HCT116 (cell line): ENCODE data around the gene FAM32A. TPM values are rescaled to one million over a fixed set of nuclear protein-coding genes. Genes with fewer than 3 reads are reported as not detected.

Experiments
- ATAC-seq: fragments of 200-7000 bp; cut with Tn5 transposase; 2 replicates; pipeline ENCODE4 v1.9.1; 2020; ENCODE audit warnings: mild to moderate bottlenecking, moderate library complexity
- BruUV-seq: library from RNA; stranded (reverse); fragments of 400-500 nt; replicated peaks from 2 replicates; lab custom pipeline; 2021; lab: Mats Ljungman, UMichigan
- CTCF ChIA-PET: fragments of 300-600 bp; sonication (Branson Sonifier 250); formaldehyde crosslinking; loops from one replicate; lab custom pipeline; 2021; ENCODE audit warnings: antibody characterized with exemption; lab: Charles Lee
- POLR2A ChIA-PET: fragments of 300-600, 350-600 bp; sonication (Branson Sonifier 250); formaldehyde crosslinking; loops from one replicate; lab custom pipeline; 2021; ENCODE audit warnings: antibody characterized with exemption; lab: Charles Lee
- RAD21 ChIA-PET, 2 experiments: fragments of 300-600 bp; sonication (Branson Sonifier 250); formaldehyde crosslinking; loops; one replicate each; lab custom pipeline; 2023; ENCODE audit warnings: low total read pairs in 2 of 2; ENCODE audit not compliant: uncharacterized antibody in 2 of 2, unreplicated experiment in 2 of 2, low non-redundant PET in 1 of 2; lab: Charles Lee
- DNase-seq: peaks from one replicate; pipeline ENCODE4 v3.0.0-alpha.2; 2010; ENCODE audit warnings: low read depth, low spot score
- H2AFZ ChIP-seq: fragments of 200-600 bp; shearing (Covaris generic), sonication (generic); 2 replicates; pipeline ENCODE4 v1.6.1; 2017; ENCODE audit warnings: low read depth, mixed run types, mixed read lengths, antibody characterized with exemption, low read length; ENCODE audit not compliant: poor library complexity, severe bottlenecking
- H3K27ac ChIP-seq: 2 replicates; pipeline ENCODE4 v1.5.1; 2012; ENCODE audit warnings: low read depth, low read length
- H3K27me3 ChIP-seq: fragments of 200-600 bp; sonication (generic); 2 replicates; pipeline ENCODE4 v1.6.1; 2016; ENCODE audit warnings: mixed run types, low read length, mixed read lengths; ENCODE audit not compliant: insufficient read depth
- H3K36me3 ChIP-seq, 2 experiments: fragments of 200-500 bp in 1 of 2; fragments of 200-600 bp in 1 of 2; sonication (Bioruptor generic) in 1 of 2; sonication (generic) in 1 of 2; 2 replicates each; pipeline versions ENCODE4 v1.5.1 to v1.6.1; 2014 to 2016; ENCODE audit warnings: low read length in 2 of 2, inconsistent platforms in 1 of 2, mixed read lengths in 1 of 2, mixed run types in 1 of 2; ENCODE audit not compliant: insufficient read depth in 2 of 2, control insufficient read depth in 1 of 2
- H3K4me1 ChIP-seq, 2 experiments: fragments of 200-600 bp in 1 of 2; sonication (generic) in 1 of 2; 2 replicates each; pipeline versions ENCODE4 v1.5.1 to v1.6.1; 2012 to 2017; ENCODE audit warnings: low read length in 2 of 2, inconsistent platforms in 1 of 2, mild to moderate bottlenecking in 1 of 2, mixed read lengths in 1 of 2, mixed run types in 1 of 2, moderate library complexity in 1 of 2; ENCODE audit not compliant: insufficient read depth in 2 of 2, control insufficient read depth in 1 of 2
- H3K4me2 ChIP-seq: fragments of 200-600 bp; sonication (generic); 2 replicates; pipeline ENCODE4 v1.6.1; 2017; ENCODE audit warnings: mixed run types, low read length, mixed read lengths
- H3K4me3 ChIP-seq, 2 experiments: fragments of 200-600 bp in 1 of 2; sonication (generic) in 1 of 2; replicated peaks in 1 of 2; 2 replicates each; pipeline ENCODE4 v1.5.1; 2011 to 2016; ENCODE audit warnings: low read length in 2 of 2, control low read depth in 1 of 2, low read depth in 1 of 2, mild to moderate bottlenecking in 1 of 2, mixed read lengths in 1 of 2, mixed run types in 1 of 2
- H3K79me2 ChIP-seq: fragments of 200-600 bp; sonication (generic); 2 replicates; pipeline ENCODE4 v1.6.1; 2017; ENCODE audit warnings: mild to moderate bottlenecking, mixed run types, low read length, moderate library complexity, mixed read lengths; ENCODE audit not compliant: insufficient read depth
- H3K9ac ChIP-seq: fragments of 200-600 bp; sonication (generic); 2 replicates; pipeline ENCODE4 v1.6.1; 2016; ENCODE audit warnings: low read length, mixed read lengths
- H3K9me2 ChIP-seq: fragments of 200-600 bp; sonication (generic), shearing (Covaris generic); 2 replicates; pipeline ENCODE4 v1.6.1; 2017; ENCODE audit warnings: mixed run types, mild to moderate bottlenecking, moderate library complexity; ENCODE audit not compliant: insufficient read depth
- H3K9me3 ChIP-seq, 2 experiments: fragments of 200-500 bp in 1 of 2; fragments of 200-600 bp in 1 of 2; sonication (Bioruptor generic) in 1 of 2; sonication (generic) in 1 of 2; 2 replicates each; pipeline ENCODE4 v1.6.1; 2014 to 2017; ENCODE audit warnings: low read length in 2 of 2, mixed read lengths in 2 of 2, inconsistent platforms in 1 of 2, low read depth in 1 of 2, mild to moderate bottlenecking in 1 of 2, mixed run types in 1 of 2, moderate library complexity in 1 of 2; ENCODE audit not compliant: control insufficient read depth in 1 of 2, insufficient read depth in 1 of 2
- H4K20me1 ChIP-seq: fragments of 200-600 bp; sonication (generic), shearing (Covaris generic); 2 replicates; pipeline ENCODE4 v1.6.1; 2017; ENCODE audit warnings: mixed run types, mild to moderate bottlenecking, moderate library complexity; ENCODE audit not compliant: insufficient read depth
- CBX3 ChIP-seq: IDR thresholded peaks from 2 replicates; pipeline ENCODE4 v1.6.1; 2012; ENCODE audit warnings: low read depth
- CEBPB ChIP-seq: IDR thresholded peaks from 2 replicates; pipeline ENCODE4 v1.6.1; 2012; ENCODE audit warnings: low read depth
- CTCF ChIP-seq, 3 experiments: fragments of 200-600 bp in 1 of 3; sonication (generic) in 1 of 3; IDR thresholded peaks in 2 of 3; conservative IDR thresholded peaks in 1 of 3; 2 replicates each; pipeline ENCODE4 v1.5.1; 2012 to 2017; ENCODE audit warnings: low read depth in 2 of 3, low read length in 2 of 3, antibody characterized with exemption in 1 of 3, borderline replicate concordance in 1 of 3, control low read depth in 1 of 3, mild to moderate bottlenecking in 1 of 3, mixed read lengths in 1 of 3, mixed run types in 1 of 3, moderate library complexity in 1 of 3; ENCODE audit not compliant: insufficient read depth in 1 of 3
- EGR1 ChIP-seq: IDR thresholded peaks from 2 replicates; pipeline ENCODE4 v1.6.1; 2012; ENCODE audit warnings: low read depth
- ELF1 ChIP-seq: IDR thresholded peaks from 2 replicates; pipeline ENCODE4 v1.6.1; 2012; ENCODE audit warnings: low read depth, borderline replicate concordance
- EZH2phosphoT487 ChIP-seq: fragments of 200-600 bp; IDR thresholded peaks from 2 replicates; pipeline ENCODE4 v1.6.1; 2018; ENCODE audit warnings: antibody characterized with exemption, borderline replicate concordance
- FOSL1 ChIP-seq: IDR thresholded peaks from 2 replicates; pipeline ENCODE4 v1.6.1; 2012; ENCODE audit warnings: low read depth
- JUND ChIP-seq: IDR thresholded peaks from 2 replicates; pipeline ENCODE4 v1.6.1; 2012
- MAX ChIP-seq: IDR thresholded peaks from 2 replicates; pipeline ENCODE4 v1.6.1; 2012
- POLR2A ChIP-seq: IDR thresholded peaks from 2 replicates; pipeline ENCODE4 v1.7.0; 2011; ENCODE audit warnings: borderline replicate concordance; ENCODE audit not compliant: insufficient read depth, insufficient read length; ENCODE audit errors: extremely low read depth
- POLR2AphosphoS5 ChIP-seq: IDR thresholded peaks from 2 replicates; pipeline ENCODE4 v1.6.1; 2011; ENCODE audit warnings: mild to moderate bottlenecking, low read depth, low read length, moderate library complexity
- RAD21 ChIP-seq: IDR thresholded peaks from 2 replicates; pipeline ENCODE4 v1.6.1; 2012; ENCODE audit warnings: low read depth, mild to moderate bottlenecking
- SP1 ChIP-seq: IDR thresholded peaks from 2 replicates; pipeline ENCODE4 v1.6.1; 2012; ENCODE audit warnings: low read depth
- ZNF274 ChIP-seq: fragments of 200-500 bp; sonication (Bioruptor generic); IDR thresholded peaks from 2 replicates; pipeline ENCODE4 v1.6.1; 2014; ENCODE audit warnings: mild to moderate bottlenecking, low read depth, low read length, inconsistent platforms
- intact Hi-C: fragments of 100-400 bp; cut with micrococcal nuclease; formaldehyde crosslinking; loops from 2 replicates; pipeline ENCODE4 v1.10.0; 2022
- total RNA-seq: library from RNA; stranded (reverse); gene quantifications from one replicate; pipeline ENCODE4 v1.2.1, GENCODE V29; 2021; ENCODE audit not compliant: unreplicated experiment
- TF ChIP-seq, protein P1 (sequence below): IDR thresholded peaks from 2 replicates; pipeline ENCODE4 v1.6.1; 2012
- TF ChIP-seq, protein P2 (sequence below): IDR thresholded peaks from 2 replicates; pipeline ENCODE4 v1.6.1; 2012; ENCODE audit warnings: low read depth
- TF ChIP-seq, protein P3 (sequence below): IDR thresholded peaks from 2 replicates; pipeline ENCODE4 v1.6.1; 2011; ENCODE audit warnings: mild to moderate bottlenecking, low read length, moderate library complexity; ENCODE audit not compliant: insufficient replicate concordance; ENCODE audit errors: extremely low read depth

Gene FAM32A
- total RNA-seq, 1 experiment from 2014 or later: 61.3 TPM

DNA sequence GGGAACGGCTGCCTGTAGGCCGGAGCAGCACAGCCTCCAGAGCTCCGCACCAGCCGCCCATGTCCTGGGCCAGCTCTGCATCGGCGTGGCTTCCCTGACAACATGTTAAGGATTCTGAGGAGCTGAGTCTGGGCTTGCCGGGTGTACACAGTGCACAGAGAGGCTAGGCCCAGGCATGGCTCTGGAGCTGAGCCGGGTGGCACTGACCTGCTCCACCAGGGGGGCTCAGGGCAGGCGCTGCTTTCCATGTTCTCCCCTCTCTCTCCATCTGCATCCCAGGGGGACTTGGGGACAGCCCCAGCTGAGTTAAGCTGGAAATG is 44.1 kb downstream of the FAM32A start:
- Histone ChIP-seq H4K20me1 (no peaks in the 10 kb centered on the region), H3K79me2 (no peaks in the 10 kb centered on the region), H3K4me1 (no peaks in the 10 kb centered on the region), H3K27ac (no peak overlapping the region), H3K36me3 (peaks cover 0 to 8% of the 10 kb centered on the region in 2 experiments; a peak in 2 of 4 replicates), H3K9me2 (no peaks in the 10 kb centered on the region), H3K9me3 (no peaks in the 10 kb centered on the region), H2AFZ (no peak overlapping the region), H3K27me3 (no peaks in the 10 kb centered on the region), H3K4me3 (no peak overlapping the region), H3K9ac (no peak overlapping the region), H3K4me2 (no peak overlapping the region)
- ChIA-PET RAD21 (no interaction called here), CTCF (no interaction called here), POLR2A (no interaction called here)
- ATAC-seq (no peak), DNase-seq (no peak)
- no TSS peak for BruUV-seq
- intact Hi-C loops: no loop called here
- no peak for TF ChIP-seq EGR1
- TF ChIP-seq MAX: no peak
- TF ChIP-seq FOSL1: no peak
- no peak for TF ChIP-seq CBX3
- no peak for TF ChIP-seq ZNF274
- no peak for TF ChIP-seq JUND
- no peak for TF ChIP-seq RAD21
- TF ChIP-seq, protein P1, sequence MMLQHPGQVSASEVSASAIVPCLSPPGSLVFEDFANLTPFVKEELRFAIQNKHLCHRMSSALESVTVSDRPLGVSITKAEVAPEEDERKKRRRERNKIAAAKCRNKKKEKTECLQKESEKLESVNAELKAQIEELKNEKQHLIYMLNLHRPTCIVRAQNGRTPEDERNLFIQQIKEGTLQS: no peak
- no peak for TF ChIP-seq ELF1
- no peak for TF ChIP-seq CTCF (IDR thresholded peaks at IDR 0.05 in 2 of 3, conservative IDR thresholded peaks at IDR 0.05 in 1 of 3; ENCODE audit: borderline replicate concordance in 1 of 3, insufficient read depth in 1 of 3, low read depth in 2 of 3, low read length in 2 of 3)
- TF ChIP-seq, protein P2, sequence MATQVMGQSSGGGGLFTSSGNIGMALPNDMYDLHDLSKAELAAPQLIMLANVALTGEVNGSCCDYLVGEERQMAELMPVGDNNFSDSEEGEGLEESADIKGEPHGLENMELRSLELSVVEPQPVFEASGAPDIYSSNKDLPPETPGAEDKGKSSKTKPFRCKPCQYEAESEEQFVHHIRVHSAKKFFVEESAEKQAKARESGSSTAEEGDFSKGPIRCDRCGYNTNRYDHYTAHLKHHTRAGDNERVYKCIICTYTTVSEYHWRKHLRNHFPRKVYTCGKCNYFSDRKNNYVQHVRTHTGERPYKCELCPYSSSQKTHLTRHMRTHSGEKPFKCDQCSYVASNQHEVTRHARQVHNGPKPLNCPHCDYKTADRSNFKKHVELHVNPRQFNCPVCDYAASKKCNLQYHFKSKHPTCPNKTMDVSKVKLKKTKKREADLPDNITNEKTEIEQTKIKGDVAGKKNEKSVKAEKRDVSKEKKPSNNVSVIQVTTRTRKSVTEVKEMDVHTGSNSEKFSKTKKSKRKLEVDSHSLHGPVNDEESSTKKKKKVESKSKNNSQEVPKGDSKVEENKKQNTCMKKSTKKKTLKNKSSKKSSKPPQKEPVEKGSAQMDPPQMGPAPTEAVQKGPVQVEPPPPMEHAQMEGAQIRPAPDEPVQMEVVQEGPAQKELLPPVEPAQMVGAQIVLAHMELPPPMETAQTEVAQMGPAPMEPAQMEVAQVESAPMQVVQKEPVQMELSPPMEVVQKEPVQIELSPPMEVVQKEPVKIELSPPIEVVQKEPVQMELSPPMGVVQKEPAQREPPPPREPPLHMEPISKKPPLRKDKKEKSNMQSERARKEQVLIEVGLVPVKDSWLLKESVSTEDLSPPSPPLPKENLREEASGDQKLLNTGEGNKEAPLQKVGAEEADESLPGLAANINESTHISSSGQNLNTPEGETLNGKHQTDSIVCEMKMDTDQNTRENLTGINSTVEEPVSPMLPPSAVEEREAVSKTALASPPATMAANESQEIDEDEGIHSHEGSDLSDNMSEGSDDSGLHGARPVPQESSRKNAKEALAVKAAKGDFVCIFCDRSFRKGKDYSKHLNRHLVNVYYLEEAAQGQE: no peak
- no peak for TF ChIP-seq POLR2A
- no peak for TF ChIP-seq CEBPB
- no peak for TF ChIP-seq EZH2phosphoT487
- TF ChIP-seq SP1: no peak
- TF ChIP-seq, protein P3, sequence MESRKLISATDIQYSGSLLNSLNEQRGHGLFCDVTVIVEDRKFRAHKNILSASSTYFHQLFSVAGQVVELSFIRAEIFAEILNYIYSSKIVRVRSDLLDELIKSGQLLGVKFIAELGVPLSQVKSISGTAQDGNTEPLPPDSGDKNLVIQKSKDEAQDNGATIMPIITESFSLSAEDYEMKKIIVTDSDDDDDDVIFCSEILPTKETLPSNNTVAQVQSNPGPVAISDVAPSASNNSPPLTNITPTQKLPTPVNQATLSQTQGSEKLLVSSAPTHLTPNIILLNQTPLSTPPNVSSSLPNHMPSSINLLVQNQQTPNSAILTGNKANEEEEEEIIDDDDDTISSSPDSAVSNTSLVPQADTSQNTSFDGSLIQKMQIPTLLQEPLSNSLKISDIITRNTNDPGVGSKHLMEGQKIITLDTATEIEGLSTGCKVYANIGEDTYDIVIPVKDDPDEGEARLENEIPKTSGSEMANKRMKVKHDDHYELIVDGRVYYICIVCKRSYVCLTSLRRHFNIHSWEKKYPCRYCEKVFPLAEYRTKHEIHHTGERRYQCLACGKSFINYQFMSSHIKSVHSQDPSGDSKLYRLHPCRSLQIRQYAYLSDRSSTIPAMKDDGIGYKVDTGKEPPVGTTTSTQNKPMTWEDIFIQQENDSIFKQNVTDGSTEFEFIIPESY: no peak
- no peak for TF ChIP-seq POLR2AphosphoS5
